ENCODE measurements around the gene KCNJ6. TPM values are rescaled to one million over a fixed set of nuclear protein-coding genes. Genes with fewer than 3 reads are reported as not detected.

Gene KCNJ6
- total RNA-seq, 1 donor from 2014 or later, result 2.6 TPM

DNA sequence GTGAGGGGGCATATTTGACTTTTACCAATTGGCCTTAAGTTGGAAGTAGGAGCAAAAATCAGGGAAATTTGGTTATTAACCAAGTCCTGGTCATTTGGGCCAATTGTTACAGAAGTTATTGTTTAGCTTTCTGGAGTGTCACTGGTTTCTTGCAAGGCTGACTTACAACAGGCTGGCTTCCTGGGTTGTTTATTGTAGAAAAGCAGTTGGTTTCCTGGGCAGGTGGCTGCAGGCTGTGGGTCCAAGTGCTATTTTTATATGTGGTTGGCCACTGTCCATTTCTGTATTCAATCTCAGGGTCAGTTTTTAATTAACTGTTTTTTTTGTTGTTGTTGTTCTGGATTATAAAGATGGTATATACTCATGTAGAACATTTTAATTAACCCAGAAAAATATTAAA is 174.1 kb downstream of the KCNJ6 start:
- Histone ChIP-seq H3K9me3 (ENCODE audit: insufficient read depth, low read depth, low read length) (no peaks in the 10 kb centered on the region), H4K20me1 (ENCODE audit: insufficient read depth, low read length) (no peaks in the 10 kb centered on the region), H3K4me1 (ENCODE audit: insufficient read depth, low read length) (no peaks in the 10 kb centered on the region), H3K4me2 (ENCODE audit: low read length) (no peak overlapping the region), H3K27ac (ENCODE audit: low read depth, low read length) (no peak overlapping the region), H3K27me3 (ENCODE audit: insufficient read depth, low read length) (peaks cover 9% of the 10 kb centered on the region), H2AFZ (ENCODE audit: low read depth, low read length) (no peak overlapping the region), H3K36me3 (ENCODE audit: insufficient read depth, low read length) (no peaks in the 10 kb centered on the region), H3K79me2 (ENCODE audit: insufficient read depth, low read length) (no peaks in the 10 kb centered on the region), H3K4me3 (ENCODE audit: insufficient read depth, low read depth, low read length) (no peak overlapping the region), H3K9ac (ENCODE audit: low read length) (no peak overlapping the region)
- Mint-ChIP-seq H3K4me3 (ENCODE audit: unreplicated experiment) (no peak overlapping the region), H3K27me3 (ENCODE audit: low read depth, unreplicated experiment) (peaks cover 6% of the 10 kb centered on the region), H3K4me1 (ENCODE audit: low read depth, unreplicated experiment) (peaks cover 28% of the 10 kb centered on the region), H3K9me3 (ENCODE audit: unreplicated experiment) (peaks cover 2% of the 10 kb centered on the region), H3K36me3 (ENCODE audit: low read depth, unreplicated experiment) (peaks cover 6% of the 10 kb centered on the region), H3K27ac (ENCODE audit: unreplicated experiment) (no peak overlapping the region)
- FAIRE-seq, result no peak
- no peak for TF ChIP-seq EZH2 (IDR thresholded peaks at IDR 0.05; ENCODE audit: insufficient read depth, low read length)
- TF ChIP-seq, protein P1, sequence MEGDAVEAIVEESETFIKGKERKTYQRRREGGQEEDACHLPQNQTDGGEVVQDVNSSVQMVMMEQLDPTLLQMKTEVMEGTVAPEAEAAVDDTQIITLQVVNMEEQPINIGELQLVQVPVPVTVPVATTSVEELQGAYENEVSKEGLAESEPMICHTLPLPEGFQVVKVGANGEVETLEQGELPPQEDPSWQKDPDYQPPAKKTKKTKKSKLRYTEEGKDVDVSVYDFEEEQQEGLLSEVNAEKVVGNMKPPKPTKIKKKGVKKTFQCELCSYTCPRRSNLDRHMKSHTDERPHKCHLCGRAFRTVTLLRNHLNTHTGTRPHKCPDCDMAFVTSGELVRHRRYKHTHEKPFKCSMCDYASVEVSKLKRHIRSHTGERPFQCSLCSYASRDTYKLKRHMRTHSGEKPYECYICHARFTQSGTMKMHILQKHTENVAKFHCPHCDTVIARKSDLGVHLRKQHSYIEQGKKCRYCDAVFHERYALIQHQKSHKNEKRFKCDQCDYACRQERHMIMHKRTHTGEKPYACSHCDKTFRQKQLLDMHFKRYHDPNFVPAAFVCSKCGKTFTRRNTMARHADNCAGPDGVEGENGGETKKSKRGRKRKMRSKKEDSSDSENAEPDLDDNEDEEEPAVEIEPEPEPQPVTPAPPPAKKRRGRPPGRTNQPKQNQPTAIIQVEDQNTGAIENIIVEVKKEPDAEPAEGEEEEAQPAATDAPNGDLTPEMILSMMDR (IDR thresholded peaks at IDR 0.05; ENCODE audit: insufficient read depth, low read depth, low read length), result no peak
- DNase-seq (ENCODE audit: low read depth), result no peak

DNA sequence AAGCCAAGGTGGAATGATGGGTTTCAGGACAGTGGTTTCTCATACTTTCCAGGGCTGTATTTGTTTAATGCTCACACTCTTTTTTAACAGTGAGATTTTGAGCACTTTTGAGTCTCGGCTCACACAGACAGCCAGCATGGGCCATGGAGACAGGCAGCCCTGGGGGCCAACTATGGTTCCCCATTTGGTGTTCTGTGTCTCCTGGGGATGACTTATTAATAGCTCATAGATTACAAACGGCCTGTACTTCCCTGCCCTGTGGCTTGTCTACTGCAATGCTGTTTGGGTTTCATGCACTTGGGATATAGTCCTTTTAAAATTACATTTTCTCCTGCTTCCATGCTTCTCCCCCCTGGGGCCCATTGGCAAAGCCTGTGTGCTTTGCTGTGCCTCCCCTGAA is 178.3 kb downstream of the KCNJ6 start:
- peaks cover 24% of the 10 kb centered on the region for H3K4me1 Mint-ChIP-seq (ENCODE audit: low read depth, unreplicated experiment)
- peaks cover 11% of the 10 kb centered on the region for H3K27me3 ChIP-seq (ENCODE audit: insufficient read depth, low read length)
- no peaks in the 10 kb centered on the region for H3K79me2 ChIP-seq (ENCODE audit: insufficient read depth, low read length)
- H3K4me2 ChIP-seq (ENCODE audit: low read length), result no peak overlapping the region
- no peaks in the 10 kb centered on the region for H3K4me1 ChIP-seq (ENCODE audit: insufficient read depth, low read length)
- H4K20me1 ChIP-seq (ENCODE audit: insufficient read depth, low read length), result no peaks in the 10 kb centered on the region
- no peak overlapping the region for H2AFZ ChIP-seq (ENCODE audit: low read depth, low read length)
- DNase-seq (ENCODE audit: low read depth), result no peak
- no peak overlapping the region for H3K9ac ChIP-seq (ENCODE audit: low read length)
- H3K4me3 ChIP-seq (ENCODE audit: insufficient read depth, low read depth, low read length), result no peak overlapping the region
- H3K4me3 Mint-ChIP-seq (ENCODE audit: unreplicated experiment), result no peak overlapping the region
- FAIRE-seq, result no peak
- H3K36me3 Mint-ChIP-seq (ENCODE audit: low read depth, unreplicated experiment), result peaks cover 1% of the 10 kb centered on the region
- no peaks in the 10 kb centered on the region for H3K36me3 ChIP-seq (ENCODE audit: insufficient read depth, low read length)
- TF ChIP-seq, protein P1 (IDR thresholded peaks at IDR 0.05; ENCODE audit: insufficient read depth, low read depth, low read length), result no peak
- no peak for TF ChIP-seq EZH2 (IDR thresholded peaks at IDR 0.05; ENCODE audit: insufficient read depth, low read length)
- no peaks in the 10 kb centered on the region for H3K9me3 ChIP-seq (ENCODE audit: insufficient read depth, low read depth, low read length)
- H3K27me3 Mint-ChIP-seq (ENCODE audit: low read depth, unreplicated experiment), result peaks cover 15% of the 10 kb centered on the region
- H3K27ac ChIP-seq (ENCODE audit: low read depth, low read length), result no peak overlapping the region
- H3K9me3 Mint-ChIP-seq (ENCODE audit: unreplicated experiment), result peaks cover 4% of the 10 kb centered on the region
- no peak overlapping the region for H3K27ac Mint-ChIP-seq (ENCODE audit: unreplicated experiment)

DNA sequence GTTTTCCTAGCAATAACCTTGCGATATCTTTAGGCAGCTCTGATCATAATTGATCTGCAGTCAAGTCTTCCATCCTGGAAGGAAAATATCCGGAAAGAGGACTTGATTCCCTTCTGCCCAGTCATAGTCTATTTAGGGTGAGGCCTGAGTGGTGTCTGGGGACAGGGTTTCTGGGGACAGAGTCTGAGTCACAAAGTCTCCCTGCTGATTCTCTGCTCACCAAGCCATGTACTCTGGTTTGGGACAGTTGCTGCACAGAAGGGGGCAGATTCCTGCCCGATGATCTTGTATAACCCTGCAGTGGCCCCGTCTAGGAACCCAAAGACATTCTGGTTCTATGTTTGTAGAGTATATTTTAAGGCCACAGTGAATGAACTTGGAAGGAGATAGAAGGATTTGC is 178.8 kb downstream of the KCNJ6 start:
- peaks cover 11% of the 10 kb centered on the region for H3K27me3 ChIP-seq (ENCODE audit: insufficient read depth, low read length)
- H4K20me1 ChIP-seq (ENCODE audit: insufficient read depth, low read length), result no peaks in the 10 kb centered on the region
- Mint-ChIP-seq H3K9me3 (ENCODE audit: unreplicated experiment) (peaks cover 4% of the 10 kb centered on the region), H3K4me3 (ENCODE audit: unreplicated experiment) (no peak overlapping the region), H3K4me1 (ENCODE audit: low read depth, unreplicated experiment) (peaks cover 19% of the 10 kb centered on the region), H3K27me3 (ENCODE audit: low read depth, unreplicated experiment) (peaks cover 17% of the 10 kb centered on the region), H3K27ac (ENCODE audit: unreplicated experiment) (no peak overlapping the region), H3K36me3 (ENCODE audit: low read depth, unreplicated experiment) (peaks cover 1% of the 10 kb centered on the region)
- H3K36me3 ChIP-seq (ENCODE audit: insufficient read depth, low read length), result no peaks in the 10 kb centered on the region
- no peak overlapping the region for H3K4me3 ChIP-seq (ENCODE audit: insufficient read depth, low read depth, low read length)
- H3K79me2 ChIP-seq (ENCODE audit: insufficient read depth, low read length), result no peaks in the 10 kb centered on the region
- no peak for FAIRE-seq
- no peak overlapping the region for H3K4me2 ChIP-seq (ENCODE audit: low read length)
- H3K9me3 ChIP-seq (ENCODE audit: insufficient read depth, low read depth, low read length), result no peaks in the 10 kb centered on the region
- TF ChIP-seq EZH2 (IDR thresholded peaks at IDR 0.05; ENCODE audit: insufficient read depth, low read length), result no peak
- TF ChIP-seq, protein P1 (IDR thresholded peaks at IDR 0.05; ENCODE audit: insufficient read depth, low read depth, low read length), result no peak
- no peaks in the 10 kb centered on the region for H3K4me1 ChIP-seq (ENCODE audit: insufficient read depth, low read length)
- DNase-seq (ENCODE audit: low read depth), result no peak
- no peak overlapping the region for H2AFZ ChIP-seq (ENCODE audit: low read depth, low read length)
- no peak overlapping the region for H3K9ac ChIP-seq (ENCODE audit: low read length)
- no peak overlapping the region for H3K27ac ChIP-seq (ENCODE audit: low read depth, low read length)

All from astrocyte (in vitro differentiated cells and primary cell).